HG02973 (cell line): Measurements from ENCODE around the gene PCDHGA8.
"Not testable (repeated sequence)": the region's sequence is repeated elsewhere in the genome, so short reads cannot be mapped to it uniquely, and the experiment has no call there.

Experiments used
- ATAC-seq: cut with Tn5 transposase; IDR thresholded peaks from one replicate; pipeline ENCODE4 v1.9.1; 2021; ENCODE audit warnings: moderate library complexity; ENCODE audit not compliant: unreplicated experiment

Gene PCDHGA8

DNA sequence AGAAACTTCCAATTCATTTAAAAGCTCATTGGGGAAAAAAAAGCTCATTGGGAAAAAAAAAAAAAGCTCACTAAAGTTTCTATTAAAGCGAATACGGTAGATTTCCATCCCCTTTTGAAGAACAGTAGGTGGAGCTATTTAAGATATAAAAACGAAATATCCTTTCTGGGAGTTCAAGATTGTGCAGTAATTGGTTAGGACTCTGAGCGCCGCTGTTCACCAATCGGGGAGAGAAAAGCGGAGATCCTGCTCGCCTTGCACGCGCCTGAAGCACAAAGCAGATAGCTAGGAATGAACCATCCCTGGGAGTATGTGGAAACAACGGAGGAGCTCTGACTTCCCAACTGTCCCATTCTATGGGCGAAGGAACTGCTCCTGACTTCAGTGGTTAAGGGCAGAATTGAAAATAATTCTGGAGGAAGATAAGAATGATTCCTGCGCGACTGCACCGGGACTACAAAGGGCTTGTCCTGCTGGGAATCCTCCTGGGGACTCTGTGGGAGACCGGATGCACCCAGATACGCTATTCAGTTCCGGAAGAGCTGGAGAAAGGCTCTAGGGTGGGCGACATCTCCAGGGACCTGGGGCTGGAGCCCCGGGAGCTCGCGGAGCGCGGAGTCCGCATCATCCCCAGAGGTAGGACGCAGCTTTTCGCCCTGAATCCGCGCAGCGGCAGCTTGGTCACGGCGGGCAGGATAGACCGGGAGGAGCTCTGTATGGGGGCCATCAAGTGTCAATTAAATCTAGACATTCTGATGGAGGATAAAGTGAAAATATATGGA, 38.1 kb downstream of the PCDHGA8 start, which contains the start of gene PCDHGA12:
TSS of gene PCDHGA12 (plus strand) at position 176 of the 782 bp plus-strand sequence. CDS start at position 429, 253 bp downstream.
- ATAC-seq: peak; percentile 86

DNA sequence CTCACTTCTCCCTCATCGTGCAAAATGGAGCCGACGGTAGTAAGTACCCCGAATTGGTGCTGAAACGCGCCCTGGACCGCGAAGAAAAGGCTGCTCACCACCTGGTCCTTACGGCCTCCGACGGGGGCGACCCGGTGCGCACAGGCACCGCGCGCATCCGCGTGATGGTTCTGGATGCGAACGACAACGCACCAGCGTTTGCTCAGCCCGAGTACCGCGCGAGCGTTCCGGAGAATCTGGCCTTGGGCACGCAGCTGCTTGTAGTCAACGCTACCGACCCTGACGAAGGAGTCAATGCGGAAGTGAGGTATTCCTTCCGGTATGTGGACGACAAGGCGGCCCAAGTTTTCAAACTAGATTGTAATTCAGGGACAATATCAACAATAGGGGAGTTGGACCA, 38.9 kb downstream of the PCDHGA8 start:
- peak; percentile 48 for ATAC-seq

DNA sequence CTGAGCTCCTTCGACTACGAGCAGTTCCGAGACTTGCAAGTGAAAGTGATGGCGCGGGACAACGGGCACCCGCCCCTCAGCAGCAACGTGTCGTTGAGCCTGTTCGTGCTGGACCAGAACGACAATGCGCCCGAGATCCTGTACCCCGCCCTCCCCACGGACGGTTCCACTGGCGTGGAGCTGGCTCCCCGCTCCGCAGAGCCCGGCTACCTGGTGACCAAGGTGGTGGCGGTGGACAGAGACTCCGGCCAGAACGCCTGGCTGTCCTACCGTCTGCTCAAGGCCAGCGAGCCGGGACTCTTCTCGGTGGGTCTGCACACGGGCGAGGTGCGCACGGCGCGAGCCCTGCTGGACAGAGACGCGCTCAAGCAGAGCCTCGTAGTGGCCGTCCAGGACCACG, 39.9 kb downstream of the PCDHGA8 start:
- not testable (repeated sequence) for ATAC-seq

DNA sequence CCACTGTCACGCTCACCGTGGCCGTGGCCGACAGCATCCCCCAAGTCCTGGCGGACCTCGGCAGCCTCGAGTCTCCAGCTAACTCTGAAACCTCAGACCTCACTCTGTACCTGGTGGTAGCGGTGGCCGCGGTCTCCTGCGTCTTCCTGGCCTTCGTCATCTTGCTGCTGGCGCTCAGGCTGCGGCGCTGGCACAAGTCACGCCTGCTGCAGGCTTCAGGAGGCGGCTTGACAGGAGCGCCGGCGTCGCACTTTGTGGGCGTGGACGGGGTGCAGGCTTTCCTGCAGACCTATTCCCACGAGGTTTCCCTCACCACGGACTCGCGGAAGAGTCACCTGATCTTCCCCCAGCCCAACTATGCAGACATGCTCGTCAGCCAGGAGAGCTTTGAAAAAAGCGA, 40.3 kb downstream of the PCDHGA8 start:
- ATAC-seq: not testable (repeated sequence)

DNA sequence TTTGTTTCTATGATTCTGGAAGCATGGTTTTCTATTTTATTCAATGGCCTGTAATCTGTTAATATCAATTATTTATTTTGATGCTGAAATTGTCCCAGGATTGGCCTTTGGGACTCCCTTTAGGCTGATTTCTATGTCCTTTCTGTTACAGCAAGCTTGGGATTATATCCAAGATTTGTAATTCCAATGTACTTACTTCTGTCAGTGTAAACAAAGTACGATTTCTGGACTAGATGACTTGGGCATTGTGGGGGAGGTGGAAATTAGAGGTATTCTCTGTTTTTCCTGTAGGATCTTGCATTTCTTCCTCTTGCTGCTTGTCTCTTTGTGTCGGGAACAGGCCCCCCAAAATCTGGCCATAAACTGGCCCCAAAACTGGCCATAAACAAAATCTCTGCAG, 41.6 kb downstream of the PCDHGA8 start:
- no peak for ATAC-seq

DNA sequence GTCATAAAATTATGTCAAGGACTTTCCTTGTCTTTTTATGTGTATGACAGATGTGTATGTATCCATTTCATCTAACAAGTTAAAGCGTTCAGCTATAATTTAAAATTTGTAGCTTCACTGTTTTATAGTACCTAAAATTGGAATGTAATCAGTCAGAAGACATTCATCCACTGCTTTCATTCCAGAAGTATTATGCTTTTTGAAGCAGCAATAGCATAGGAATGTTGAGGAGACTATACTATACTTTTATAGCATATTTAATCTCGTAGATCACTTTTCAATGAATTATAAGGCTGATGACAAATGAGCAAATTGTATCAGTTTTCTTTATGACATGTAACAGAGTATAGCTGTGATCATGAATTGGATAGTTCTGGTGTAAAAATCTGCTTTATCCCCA, 44.8 kb downstream of the PCDHGA8 start:
- ATAC-seq: no peak

DNA sequence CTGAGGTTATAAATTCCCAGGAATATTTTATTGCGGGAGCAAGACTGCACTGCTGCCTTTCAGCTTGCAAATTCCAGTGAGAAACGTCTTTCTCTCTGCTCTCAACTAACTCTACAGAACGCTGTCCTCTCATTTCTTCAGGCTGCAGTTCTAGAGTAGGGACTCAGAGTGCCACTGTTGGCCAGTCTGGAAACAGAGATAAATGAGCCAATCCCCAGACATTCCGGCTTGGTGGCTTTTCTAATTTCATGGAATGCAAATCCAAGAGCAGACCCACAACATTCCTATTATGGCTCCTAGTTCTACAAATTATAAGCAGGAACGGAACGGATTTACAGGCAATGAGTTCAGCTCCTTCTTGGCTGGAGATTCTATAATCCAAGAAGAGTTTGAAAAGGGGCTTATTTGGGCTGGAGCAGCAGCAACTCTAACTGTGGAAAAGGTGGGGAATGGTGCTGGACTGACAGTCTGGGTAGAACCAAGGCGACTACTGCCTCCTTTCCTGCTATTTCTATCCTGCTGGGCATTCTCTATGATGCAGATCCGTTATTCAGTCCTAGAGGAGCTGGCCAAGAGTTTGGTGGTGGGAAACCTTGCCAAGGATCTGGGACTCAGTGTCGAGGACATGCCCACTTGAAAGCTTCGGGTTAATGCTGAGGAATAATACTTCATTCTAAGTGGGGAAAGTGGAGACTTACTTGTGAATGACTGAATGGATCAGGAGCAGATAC, 47.1 kb downstream of the PCDHGA8 start:
- no peak for ATAC-seq

DNA sequence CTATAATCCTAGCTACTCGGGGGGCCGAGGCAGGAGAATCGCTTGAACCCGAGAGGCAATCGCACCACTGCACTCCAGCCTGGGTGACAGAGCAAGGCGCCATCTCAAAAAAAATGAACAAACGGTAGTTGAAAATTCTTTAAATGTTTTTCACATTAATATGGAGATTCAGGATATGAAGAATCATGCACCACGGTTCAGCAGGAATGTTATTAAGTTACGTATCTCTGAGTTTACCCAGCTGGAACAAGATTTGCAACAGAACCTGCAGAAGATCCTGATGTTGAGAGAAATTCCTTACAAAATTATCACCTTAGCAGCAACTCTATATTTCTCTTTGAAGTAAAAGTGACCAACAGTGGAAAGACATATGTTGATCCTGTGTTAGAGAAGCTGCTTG, 47.9 kb downstream of the PCDHGA8 start:
- no peak for ATAC-seq

DNA sequence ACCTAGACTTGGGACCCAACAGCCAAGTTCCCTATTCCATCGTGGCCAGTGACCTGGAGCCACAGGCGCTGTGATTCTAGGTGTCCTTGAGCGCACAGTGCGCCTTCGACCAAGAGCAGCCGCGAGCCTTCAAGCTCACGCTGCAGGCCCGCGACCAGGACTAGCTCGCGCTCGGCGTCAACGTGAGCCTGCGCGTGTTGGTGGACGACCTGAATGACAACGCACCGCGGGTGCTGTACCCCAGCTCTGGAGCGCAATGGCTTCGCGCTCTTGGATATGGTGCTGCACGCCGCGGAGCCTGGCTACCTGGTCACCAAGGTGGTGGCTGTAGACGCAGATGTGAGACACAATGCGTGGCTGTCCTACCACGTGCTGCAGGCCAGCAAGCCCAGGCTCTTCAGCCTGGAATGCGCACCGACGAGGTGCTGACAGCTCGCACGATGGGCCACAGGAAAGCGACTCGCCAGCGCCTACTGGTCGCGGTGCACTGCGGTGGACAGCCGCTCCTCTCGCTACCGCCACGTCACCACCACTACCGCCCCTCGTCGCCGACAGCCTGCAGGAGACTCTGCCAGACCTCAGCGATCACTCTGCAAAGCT, 49.2 kb downstream of the PCDHGA8 start:
- ATAC-seq: no peak
